PC-9 (cell line): ENCODE measurements around the gene SDCCAG8. TPM values are rescaled to one million over a fixed set of nuclear protein-coding genes. Genes with fewer than 3 reads are reported as not detected.

Experiments used
- BruUV-seq: library from RNA; stranded (reverse); fragments of 400-500 nt; replicated peaks from 2 replicates; lab custom pipeline; 2021; lab: Mats Ljungman, UMichigan
- CTCF ChIA-PET: fragments of 300-600 bp; sonication (Branson Sonifier 250); formaldehyde crosslinking; loops from one replicate; lab custom pipeline; 2022; ENCODE audit warnings: antibody characterized with exemption; lab: Charles Lee
- POLR2A ChIA-PET: fragments of 300-600 bp; sonication (Branson Sonifier 250); formaldehyde crosslinking; loops from one replicate; lab custom pipeline; 2022; ENCODE audit warnings: antibody characterized with exemption; ENCODE audit not compliant: unreplicated experiment; lab: Charles Lee
- DNase-seq, 2 experiments: peaks; one replicate each; pipeline versions ENCODE4 v3.0.0 to v3.0.0-alpha.2; 2015 to 2022; ENCODE audit warnings: mixed read lengths in 1 of 2
- H2AFZ ChIP-seq: fragments of 200-600 bp; sonication (generic); 2 replicates; pipeline ENCODE4 v1.8.1; 2017; ENCODE audit warnings: antibody characterized with exemption
- H3F3A ChIP-seq: fragments of 200-600 bp; sonication (generic); 2 replicates; pipeline ENCODE4 v1.8.1; 2017; ENCODE audit warnings: antibody characterized with exemption, mild to moderate bottlenecking, low read depth; ENCODE audit not compliant: insufficient read depth
- H3K27ac ChIP-seq: fragments of 200-600 bp; sonication (generic); 2 replicates; pipeline ENCODE4 v1.6.1; 2016; ENCODE audit warnings: mixed run types
- H3K27me3 ChIP-seq: fragments of 200-600 bp; sonication (generic); 2 replicates; pipeline ENCODE4 v1.6.1; 2016; ENCODE audit warnings: low read depth, mixed run types; ENCODE audit not compliant: insufficient read depth
- H3K36me3 ChIP-seq: fragments of 200-600 bp; sonication (generic); 2 replicates; pipeline ENCODE4 v1.6.1; 2016; ENCODE audit warnings: low read depth, mixed run types
- H3K4me1 ChIP-seq: fragments of 200-600 bp; sonication (generic); replicated peaks from 2 replicates; pipeline ENCODE4 v1.6.1; 2016; ENCODE audit warnings: mixed run types; ENCODE audit not compliant: insufficient read depth
- H3K4me2 ChIP-seq: fragments of 200-600 bp; sonication (generic); 2 replicates; pipeline ENCODE4 v1.6.1; 2017; ENCODE audit warnings: mixed run types
- H3K4me3 ChIP-seq: fragments of 200-600 bp; sonication (generic); 2 replicates; pipeline ENCODE4 v1.6.1; 2016; ENCODE audit warnings: mixed run types
- H3K79me2 ChIP-seq: fragments of 200-600 bp; sonication (generic); 2 replicates; pipeline ENCODE4 v1.6.1; 2017; ENCODE audit warnings: low read depth, mixed run types
- H3K9me2 ChIP-seq: fragments of 200-600 bp; sonication (generic); 2 replicates; pipeline ENCODE4 v1.8.1; 2017; ENCODE audit warnings: mild to moderate bottlenecking; ENCODE audit not compliant: insufficient read depth
- H3K9me3 ChIP-seq: fragments of 200-600 bp; sonication (generic); 2 replicates; pipeline ENCODE4 v1.8.1; 2016; ENCODE audit warnings: low read depth; ENCODE audit not compliant: insufficient read depth
- H4K20me1 ChIP-seq: fragments of 200-600 bp; sonication (generic); 2 replicates; pipeline ENCODE4 v1.8.1; 2017; ENCODE audit not compliant: insufficient read depth
- EZH2 ChIP-seq: fragments of 200-600 bp; sonication (generic); IDR thresholded peaks from 2 replicates; pipeline ENCODE4 v1.8.0; 2017; ENCODE audit warnings: antibody characterized with exemption, low read depth
- intact Hi-C: fragments of 100-400 bp; cut with micrococcal nuclease; formaldehyde crosslinking; loops from one replicate; pipeline ENCODE4 v1.10.0; 2022; ENCODE audit not compliant: unreplicated experiment
- total RNA-seq: library from RNA; stranded (reverse); gene quantifications from 2 replicates; pipeline ENCODE4 v1.2.3, GENCODE V29; 2021
- TF ChIP-seq, protein P1 (sequence below): fragments of 200-600 bp; sonication (generic); conservative IDR thresholded peaks from 2 replicates; pipeline ENCODE4 v1.6.1; 2017; ENCODE audit warnings: mixed run types, antibody characterized with exemption, mild to moderate bottlenecking, moderate library complexity

The SDCCAG8 gene
- total RNA-seq, 1 experiment from 2014 or later, result 22.7 TPM

DNA sequence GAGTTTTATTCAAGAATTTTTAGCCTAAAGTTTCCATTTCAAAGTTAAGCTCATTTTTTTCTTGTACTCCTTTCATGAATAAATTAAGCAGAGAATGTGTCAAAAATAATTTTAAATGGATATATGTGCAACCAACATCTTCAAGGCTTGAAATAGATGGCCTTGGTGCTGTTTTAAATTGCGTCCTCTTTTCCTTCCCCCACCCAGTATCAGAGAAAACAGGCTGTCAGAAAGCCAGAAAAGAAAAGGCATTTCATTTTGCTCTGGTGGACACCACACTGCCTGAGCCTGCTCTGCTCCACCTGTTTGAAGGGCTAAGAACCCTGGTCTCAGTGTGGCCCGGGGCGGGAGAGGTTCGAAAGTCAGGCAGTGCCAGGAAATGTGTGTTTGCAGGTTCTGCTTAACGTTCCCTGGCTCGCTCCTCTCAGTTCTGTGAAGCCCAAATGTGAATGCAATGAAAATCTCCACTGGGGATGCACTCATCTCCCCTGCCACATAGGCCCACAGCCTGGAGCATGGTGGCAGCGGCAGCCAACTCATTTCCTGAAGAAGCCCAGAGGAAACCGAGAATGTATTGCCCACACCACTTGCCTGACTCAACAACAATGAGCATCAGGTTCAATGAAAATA, 134.4 kb downstream of the SDCCAG8 start:
- Histone ChIP-seq H3K4me1 (no peaks in the 10 kb centered on the region), H3K36me3 (no peaks in the 10 kb centered on the region), H3K9me3 (no peaks in the 10 kb centered on the region), H3K79me2 (no peaks in the 10 kb centered on the region), H3K4me3 (no peak overlapping the region), H3K9me2 (no peaks in the 10 kb centered on the region), H3K27me3 (no peaks in the 10 kb centered on the region), H3K4me2 (no peak overlapping the region), H4K20me1 (no peaks in the 10 kb centered on the region), H2AFZ (no peak overlapping the region), H3K27ac (no peak overlapping the region), H3F3A (no peaks in the 10 kb centered on the region)
- no TSS peak for BruUV-seq
- DNase-seq, result no peak
- CTCF ChIA-PET, result interaction anchor here (0.6 kb wide), 1 partner anchor 137 kb away, joined by 11 read pairs; no protein-coding TSS in a partner anchor
- POLR2A ChIA-PET, result no interaction called here
- intact Hi-C loops, result no loop called here
- TF ChIP-seq, protein P1, sequence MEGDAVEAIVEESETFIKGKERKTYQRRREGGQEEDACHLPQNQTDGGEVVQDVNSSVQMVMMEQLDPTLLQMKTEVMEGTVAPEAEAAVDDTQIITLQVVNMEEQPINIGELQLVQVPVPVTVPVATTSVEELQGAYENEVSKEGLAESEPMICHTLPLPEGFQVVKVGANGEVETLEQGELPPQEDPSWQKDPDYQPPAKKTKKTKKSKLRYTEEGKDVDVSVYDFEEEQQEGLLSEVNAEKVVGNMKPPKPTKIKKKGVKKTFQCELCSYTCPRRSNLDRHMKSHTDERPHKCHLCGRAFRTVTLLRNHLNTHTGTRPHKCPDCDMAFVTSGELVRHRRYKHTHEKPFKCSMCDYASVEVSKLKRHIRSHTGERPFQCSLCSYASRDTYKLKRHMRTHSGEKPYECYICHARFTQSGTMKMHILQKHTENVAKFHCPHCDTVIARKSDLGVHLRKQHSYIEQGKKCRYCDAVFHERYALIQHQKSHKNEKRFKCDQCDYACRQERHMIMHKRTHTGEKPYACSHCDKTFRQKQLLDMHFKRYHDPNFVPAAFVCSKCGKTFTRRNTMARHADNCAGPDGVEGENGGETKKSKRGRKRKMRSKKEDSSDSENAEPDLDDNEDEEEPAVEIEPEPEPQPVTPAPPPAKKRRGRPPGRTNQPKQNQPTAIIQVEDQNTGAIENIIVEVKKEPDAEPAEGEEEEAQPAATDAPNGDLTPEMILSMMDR, result no peak
- TF ChIP-seq EZH2, result no peak

GRCh38 chr1:243391355-243391754, 135.5 kb downstream of the SDCCAG8 start:
- CTCF ChIA-PET, result no interaction called here
- no peaks in the 10 kb centered on the region for H3F3A ChIP-seq
- no peaks in the 10 kb centered on the region for H4K20me1 ChIP-seq
- TF ChIP-seq, protein P1, result no peak
- no peak for TF ChIP-seq EZH2
- H3K9me3 ChIP-seq, result no peaks in the 10 kb centered on the region
- no peaks in the 10 kb centered on the region for H3K27me3 ChIP-seq
- no peak for DNase-seq
- POLR2A ChIA-PET, result no interaction called here
- H3K4me1 ChIP-seq, result no peaks in the 10 kb centered on the region
- no TSS peak for BruUV-seq
- no peaks in the 10 kb centered on the region for H3K36me3 ChIP-seq
- intact Hi-C loops, result no loop called here
- no peak overlapping the region for H3K27ac ChIP-seq
- no peak overlapping the region for H2AFZ ChIP-seq
- H3K4me2 ChIP-seq, result no peak overlapping the region
- no peak overlapping the region for H3K4me3 ChIP-seq
- H3K9me2 ChIP-seq, result no peaks in the 10 kb centered on the region
- no peaks in the 10 kb centered on the region for H3K79me2 ChIP-seq

GRCh38 chr1:243393096-243393495, 137.3 kb downstream of the SDCCAG8 start:
- no TSS peak for BruUV-seq
- H4K20me1 ChIP-seq, result no peaks in the 10 kb centered on the region
- no peaks in the 10 kb centered on the region for H3K9me3 ChIP-seq
- CTCF ChIA-PET, result no interaction called here
- H3K79me2 ChIP-seq, result no peaks in the 10 kb centered on the region
- intact Hi-C loops, result no loop called here
- no peak overlapping the region for H3K27ac ChIP-seq
- H2AFZ ChIP-seq, result no peak overlapping the region
- H3K36me3 ChIP-seq, result no peaks in the 10 kb centered on the region
- DNase-seq, result no peak
- no peaks in the 10 kb centered on the region for H3F3A ChIP-seq
- H3K4me3 ChIP-seq, result no peak overlapping the region
- TF ChIP-seq, protein P1, result no peak
- no peak for TF ChIP-seq EZH2
- H3K9me2 ChIP-seq, result no peaks in the 10 kb centered on the region
- no peak overlapping the region for H3K4me2 ChIP-seq
- no peaks in the 10 kb centered on the region for H3K4me1 ChIP-seq
- POLR2A ChIA-PET, result no interaction called here
- no peaks in the 10 kb centered on the region for H3K27me3 ChIP-seq
